Gastroesophageal sphincter (tissue), 4 donors: ENCODE results near the gene MAP1LC3A. TPM values are rescaled to one million over a fixed set of nuclear protein-coding genes. Genes with fewer than 3 reads are reported as not detected.

Experiments
- ATAC-seq: fragments of 150-250 bp; one replicate; pipeline ENCODE4 v1.9.1; 2016; ENCODE audit warnings: mild to moderate bottlenecking, moderate library complexity
- H3K27ac ChIP-seq, 4 donors: fragments of 200-600 bp; sonication (generic) in 3 of 4; 1 replicate in 3 of 4; 2 replicates in 1 of 4; pipeline ENCODE4 v1.5.1; 2016 to 2019
- H3K27me3 ChIP-seq: fragments of 200-600 bp; sonication (generic); one replicate; pipeline ENCODE4 v1.5.1; 2019
- H3K36me3 ChIP-seq, 2 donors: fragments of 200-600 bp; sonication (generic); one replicate each; pipeline ENCODE4 v1.5.1; 2019; ENCODE audit warnings: control low read depth in 1 of 2
- H3K4me1 ChIP-seq, 3 donors: fragments of 200-600 bp; sonication (generic); 1 replicate in 2 of 3; 2 replicates in 1 of 3; pipeline ENCODE4 v1.5.1; 2016 to 2019; ENCODE audit warnings: control low read depth in 2 of 3
- H3K4me3 ChIP-seq, 2 donors: fragments of 200-600 bp; sonication (generic); one replicate each; pipeline ENCODE4 v1.5.1; 2019; ENCODE audit warnings: mild to moderate bottlenecking in 1 of 2, moderate library complexity in 1 of 2
- H3K9me3 ChIP-seq, 3 donors: fragments of 200-600 bp; sonication (generic); one replicate each; pipeline ENCODE4 v1.5.1; 2017 to 2019; ENCODE audit warnings: control low read depth in 2 of 3
- EP300 ChIP-seq: sonication (generic); formaldehyde crosslinking; IDR thresholded peaks from one replicate; pipeline ENCODE4 v1.6.1; 2017; ENCODE audit warnings: antibody characterized with exemption, mild to moderate bottlenecking
- POLR2A ChIP-seq, 2 donors: fragments of 450-650 bp; IDR thresholded peaks; one replicate each; pipeline ENCODE4 v1.6.1; 2017; ENCODE audit warnings: antibody characterized with exemption in 2 of 2, mild to moderate bottlenecking in 2 of 2, moderate library complexity in 1 of 2
- POLR2AphosphoS5 ChIP-seq: sonication (generic); formaldehyde crosslinking; IDR thresholded peaks from one replicate; pipeline ENCODE4 v1.6.1; 2017; ENCODE audit warnings: antibody characterized with exemption
- WGBS, 2 donors: methylation state at CpG; one replicate each; pipeline ENCODE4 v1.1.5; 2018; ENCODE audit warnings: low coverage in 1 of 2; 5-methylcytosine and 5-hydroxymethylcytosine counted together
- total RNA-seq, 4 donors: library from RNA; depleted of rRNA; stranded (reverse); fragments of >200 nt; gene quantifications; one replicate each; pipeline ENCODE4 v1.1.0, GENCODE V29; 2016
- TF ChIP-seq, protein P1 (sequence below), 4 experiments: fragments of 200-600 bp in 2 of 4; fragments of 450-650 bp in 2 of 4; sonication (generic) in 1 of 4; IDR thresholded peaks; one replicate each; pipeline ENCODE4 v1.5.1; 2017 to 2019; ENCODE audit warnings: antibody characterized with exemption in 4 of 4, mild to moderate bottlenecking in 2 of 4, moderate library complexity in 2 of 4

The MAP1LC3A gene
- total RNA-seq, 4 donors from 2014 or later = 96.0 to 134 (median 115) TPM

GRCh38 chr20:34549929-34550305 lies 8.6 kb upstream of the MAP1LC3A start:
- no peaks in the 10 kb centered on the region for H3K27me3 ChIP-seq
- TF ChIP-seq EP300 (no peak), POLR2A (IDR thresholded peaks at IDR 0.05) (no peak), POLR2AphosphoS5 (no peak)
- TF ChIP-seq, protein P1, sequence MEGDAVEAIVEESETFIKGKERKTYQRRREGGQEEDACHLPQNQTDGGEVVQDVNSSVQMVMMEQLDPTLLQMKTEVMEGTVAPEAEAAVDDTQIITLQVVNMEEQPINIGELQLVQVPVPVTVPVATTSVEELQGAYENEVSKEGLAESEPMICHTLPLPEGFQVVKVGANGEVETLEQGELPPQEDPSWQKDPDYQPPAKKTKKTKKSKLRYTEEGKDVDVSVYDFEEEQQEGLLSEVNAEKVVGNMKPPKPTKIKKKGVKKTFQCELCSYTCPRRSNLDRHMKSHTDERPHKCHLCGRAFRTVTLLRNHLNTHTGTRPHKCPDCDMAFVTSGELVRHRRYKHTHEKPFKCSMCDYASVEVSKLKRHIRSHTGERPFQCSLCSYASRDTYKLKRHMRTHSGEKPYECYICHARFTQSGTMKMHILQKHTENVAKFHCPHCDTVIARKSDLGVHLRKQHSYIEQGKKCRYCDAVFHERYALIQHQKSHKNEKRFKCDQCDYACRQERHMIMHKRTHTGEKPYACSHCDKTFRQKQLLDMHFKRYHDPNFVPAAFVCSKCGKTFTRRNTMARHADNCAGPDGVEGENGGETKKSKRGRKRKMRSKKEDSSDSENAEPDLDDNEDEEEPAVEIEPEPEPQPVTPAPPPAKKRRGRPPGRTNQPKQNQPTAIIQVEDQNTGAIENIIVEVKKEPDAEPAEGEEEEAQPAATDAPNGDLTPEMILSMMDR (IDR thresholded peaks at IDR 0.05) = no peak
- H3K36me3 ChIP-seq = no peaks in the 10 kb centered on the region
- H3K27ac ChIP-seq = no peak overlapping the region
- no peak overlapping the region for H3K4me3 ChIP-seq
- ATAC-seq = no peak
- no peaks in the 10 kb centered on the region for H3K9me3 ChIP-seq
- H3K4me1 ChIP-seq = peaks cover 0 to 10% (median 0%) of the 10 kb centered on the region in 3 donors
- no CpG with 5 or more reads among the region's 13 CpGs for WGBS, 2 donors

DNA sequence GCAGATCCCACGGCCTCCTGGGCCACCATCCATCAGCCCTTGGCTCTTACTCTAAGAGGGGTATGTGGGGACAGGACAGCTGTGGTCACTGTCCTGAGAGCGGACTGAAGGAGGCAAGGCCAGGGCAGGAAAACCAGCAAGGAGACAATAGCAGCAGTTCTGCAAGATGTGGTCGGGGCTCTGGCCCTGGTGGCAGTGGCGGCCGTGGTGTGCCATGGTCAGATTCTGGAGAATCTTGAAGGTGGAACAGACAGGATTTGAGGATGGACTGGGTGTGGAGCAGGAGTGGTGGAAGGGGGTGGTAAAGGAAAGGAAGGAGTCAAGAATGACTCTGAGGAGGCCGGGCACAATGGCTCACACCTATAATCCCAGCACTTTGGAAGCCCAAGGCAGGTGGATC lies 5.9 kb upstream of the MAP1LC3A start:
- Histone ChIP-seq H3K4me1 (peaks cover 0 to 18% (median 0%) of the 10 kb centered on the region in 3 donors), H3K27me3 (no peaks in the 10 kb centered on the region), H3K36me3 (no peaks in the 10 kb centered on the region), H3K27ac (no peak overlapping the region), H3K9me3 (no peaks in the 10 kb centered on the region), H3K4me3 (no peak overlapping the region)
- 91 to 96% methylated on average over 3 to 6 of the region's 6 CpGs for WGBS, 2 donors
- no peak for ATAC-seq
- TF ChIP-seq POLR2AphosphoS5 (no peak), POLR2A (IDR thresholded peaks at IDR 0.05) (no peak), EP300 (no peak)
- TF ChIP-seq, protein P1 (IDR thresholded peaks at IDR 0.05) = no peak

- no peak overlapping the region for H3K4me3 ChIP-seq
- peak overlapping the region in 3 of 4 donors; percentile 4 to 61 (median 43) for H3K27ac ChIP-seq
- no peaks in the 10 kb centered on the region for H3K9me3 ChIP-seq
- no peaks in the 10 kb centered on the region for H3K36me3 ChIP-seq
- ATAC-seq = no peak
- H3K4me1 ChIP-seq = peaks cover 0 to 25% (median 0%) of the 10 kb centered on the region in 3 donors
- WGBS, 2 donors = 24 to 43% methylated on average over 1 to 2 of the region's 4 CpGs
- no peaks in the 10 kb centered on the region for H3K27me3 ChIP-seq
- TF ChIP-seq POLR2A (IDR thresholded peaks at IDR 0.05) = no peak
- TF ChIP-seq POLR2AphosphoS5 = no peak
- TF ChIP-seq, protein P1 (IDR thresholded peaks at IDR 0.05) = no peak
- TF ChIP-seq EP300 = no peak
These were observed 5.1 kb upstream of the MAP1LC3A start for GRCh38 chr20:34553366-34553867.

GRCh38 chr20:34557936-34558319 lies 590 bp upstream of the MAP1LC3A start:
- Histone ChIP-seq H3K4me1 (peaks cover 0 to 39% (median 0%) of the 10 kb centered on the region in 3 donors), H3K9me3 (no peaks in the 10 kb centered on the region), H3K36me3 (no peaks in the 10 kb centered on the region), H3K4me3 (peak overlapping the region; percentile 82 to 97), H3K27ac (peak overlapping the region; percentile 96 to 100 (median 99)), H3K27me3 (no peaks in the 10 kb centered on the region)
- ATAC-seq = no peak
- TF ChIP-seq, protein P1 (IDR thresholded peaks at IDR 0.05) = no peak
- 10 to 19% methylated on average over 10 of the region's 11 CpGs for WGBS, 2 donors

DNA sequence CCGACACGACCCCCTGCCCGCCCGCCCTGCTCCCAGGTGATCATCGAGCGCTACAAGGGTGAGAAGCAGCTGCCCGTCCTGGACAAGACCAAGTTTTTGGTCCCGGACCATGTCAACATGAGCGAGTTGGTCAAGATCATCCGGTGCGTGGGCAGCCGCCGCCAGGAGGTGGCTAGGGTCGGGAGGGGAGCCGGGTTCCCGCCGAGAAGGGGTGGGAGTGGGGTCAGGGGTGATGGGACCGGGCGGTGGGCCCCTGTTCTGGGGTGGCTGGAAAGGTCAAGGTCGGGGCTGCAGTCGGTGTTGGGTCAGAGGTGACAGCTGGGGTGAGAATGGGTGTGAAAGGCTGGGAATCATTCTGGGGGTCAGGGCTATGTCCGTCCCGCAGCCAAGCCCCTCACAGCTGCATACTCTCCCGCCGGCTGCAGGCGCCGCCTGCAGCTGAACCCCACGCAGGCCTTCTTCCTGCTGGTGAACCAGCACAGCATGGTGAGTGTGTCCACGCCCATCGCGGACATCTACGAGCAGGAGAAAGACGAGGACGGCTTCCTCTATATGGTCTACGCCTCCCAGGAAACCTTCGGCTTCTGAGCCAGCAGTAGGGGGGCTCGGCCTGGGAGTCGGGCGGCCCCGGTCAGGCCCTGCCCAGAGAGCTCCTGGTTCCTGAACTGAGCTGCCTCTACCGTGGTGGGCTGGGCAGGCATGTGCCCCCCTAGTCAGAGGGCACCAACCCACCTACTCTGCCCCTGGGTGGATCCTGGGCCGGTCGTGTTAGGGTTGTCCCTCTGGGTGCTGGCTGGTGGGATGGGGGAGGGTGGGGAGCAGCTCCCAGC lies 1.0 kb downstream of the MAP1LC3A start:
- no peak for ATAC-seq
- Histone ChIP-seq H3K9me3 (no peaks in the 10 kb centered on the region), H3K36me3 (peaks cover 0 to 2% of the 10 kb centered on the region in 2 donors), H3K27me3 (no peaks in the 10 kb centered on the region), H3K4me3 (peak overlapping the region; percentile 82 to 97), H3K27ac (peak overlapping the region; percentile 96 to 100 (median 99)), H3K4me1 (peaks cover 0 to 29% (median 0%) of the 10 kb centered on the region in 3 donors)
- WGBS, 2 donors = no CpG with 5 or more reads among the region's 43 CpGs
- TF ChIP-seq, protein P1 (IDR thresholded peaks at IDR 0.05) = peak in 1 of 4 experiments; percentile 6
- no peak for TF ChIP-seq EP300
